Omental fat pad (tissue), 4 donors: ENCODE results near the gene POR. TPM values are rescaled to one million over a fixed set of nuclear protein-coding genes. Genes with fewer than 3 reads are reported as not detected.

Experiments
- ATAC-seq: fragments of 150-250 bp; one replicate; pipeline ENCODE4 v1.9.1; 2016; ENCODE audit warnings: mild to moderate bottlenecking, moderate library complexity; ENCODE audit not compliant: low FRiP score
- DNase-seq: peaks from one replicate; pipeline ENCODE4 v3.0.0-alpha.2; 2019; ENCODE audit warnings: low spot score
- CTCF ChIP-seq, 3 donors: fragments of 450-650 bp; IDR thresholded peaks; one replicate each; pipeline ENCODE4 v1.5.1; 2016 to 2017; ENCODE audit warnings: antibody characterized with exemption in 3 of 3, mild to moderate bottlenecking in 3 of 3, moderate library complexity in 2 of 3
- total RNA-seq, 4 donors: library from RNA; depleted of rRNA; stranded (reverse); fragments of >200 nt; gene quantifications; one replicate each; pipeline ENCODE4 v1.1.0, GENCODE V29; 2016

Gene POR
- total RNA-seq, 4 donors from 2014 or later = 105 to 243 (median 150) TPM

GRCh38 chr7:75913437-75913836, 1.5 kb upstream of the POR start:
- no peak for TF ChIP-seq CTCF (IDR thresholded peaks at IDR 0.05)
- ATAC-seq (no peak), DNase-seq (no peak)

GRCh38 chr7:75914169-75914654, 743 bp upstream of the POR start:
- no peak for TF ChIP-seq CTCF (IDR thresholded peaks at IDR 0.05)
- DNase-seq (no peak), ATAC-seq (no peak)

- DNase-seq (no peak), ATAC-seq (peak; percentile 17)
- no peak for TF ChIP-seq CTCF (IDR thresholded peaks at IDR 0.05)
These were observed 631 bp downstream of the POR start for GRCh38 chr7:75915416-75916156.

GRCh38 chr7:75916259-75916658, 1.3 kb downstream of the POR start:
- no peak for TF ChIP-seq CTCF (IDR thresholded peaks at IDR 0.05)
- no peak for ATAC-seq
- no peak for DNase-seq

GRCh38 chr7:75916685-75917634, 2.0 kb downstream of the POR start:
- DNase-seq (no peak), ATAC-seq (no peak)
- TF ChIP-seq CTCF (IDR thresholded peaks at IDR 0.05) = no peak

GRCh38 chr7:75920431-75921161, 5.6 kb downstream of the POR start:
- no peak for TF ChIP-seq CTCF (IDR thresholded peaks at IDR 0.05)
- DNase-seq (no peak), ATAC-seq (peak; percentile 73)
